Panc1 (cell line): Measurements from ENCODE around the gene RNF115.

Source experiments
- POLR2AphosphoS5 ChIP-seq: IDR thresholded peaks from 2 replicates; pipeline ENCODE4 v1.6.1; 2012; ENCODE audit warnings: mild to moderate bottlenecking, low read depth, low read length, moderate library complexity
- SIN3A ChIP-seq: IDR thresholded peaks from 2 replicates; pipeline ENCODE4 v1.6.1; 2012; ENCODE audit warnings: low read depth, mild to moderate bottlenecking, low read length, moderate library complexity, borderline replicate concordance; ENCODE audit not compliant: insufficient read depth
- TF ChIP-seq, protein P1 (sequence below): fragments of 450-650 bp; IDR thresholded peaks from 2 replicates; pipeline ENCODE4 v1.5.1; 2017; ENCODE audit warnings: mild to moderate bottlenecking
- TF ChIP-seq, protein P2 (sequence below), 2 experiments: IDR thresholded peaks; 2 replicates each; pipeline ENCODE4 v1.6.1; 2011 to 2012; ENCODE audit warnings: low read depth in 2 of 2, control low read depth in 1 of 2, low read length in 1 of 2, mild to moderate bottlenecking in 1 of 2, moderate library complexity in 1 of 2; ENCODE audit not compliant: insufficient read depth in 1 of 2

DNA sequence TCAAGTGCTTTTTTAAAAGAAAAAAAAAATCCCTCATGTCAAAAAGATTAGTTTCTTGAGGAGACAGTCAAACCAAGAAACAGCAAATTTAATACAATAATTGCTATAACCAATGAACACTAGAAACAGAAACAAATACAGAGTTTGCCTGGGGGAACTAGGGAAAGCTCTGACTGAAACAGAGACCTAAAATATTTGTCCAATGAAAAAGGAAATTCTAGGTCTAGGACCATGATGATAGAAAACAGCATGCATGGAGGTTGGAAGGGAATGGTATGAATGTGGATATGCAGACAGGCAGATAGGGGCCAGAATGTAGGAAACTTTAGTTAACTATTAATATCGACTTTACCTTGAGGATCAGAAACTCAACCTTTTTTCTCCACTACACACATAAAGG is 31.4 kb downstream of the RNF115 start:
- TF ChIP-seq, protein P1, sequence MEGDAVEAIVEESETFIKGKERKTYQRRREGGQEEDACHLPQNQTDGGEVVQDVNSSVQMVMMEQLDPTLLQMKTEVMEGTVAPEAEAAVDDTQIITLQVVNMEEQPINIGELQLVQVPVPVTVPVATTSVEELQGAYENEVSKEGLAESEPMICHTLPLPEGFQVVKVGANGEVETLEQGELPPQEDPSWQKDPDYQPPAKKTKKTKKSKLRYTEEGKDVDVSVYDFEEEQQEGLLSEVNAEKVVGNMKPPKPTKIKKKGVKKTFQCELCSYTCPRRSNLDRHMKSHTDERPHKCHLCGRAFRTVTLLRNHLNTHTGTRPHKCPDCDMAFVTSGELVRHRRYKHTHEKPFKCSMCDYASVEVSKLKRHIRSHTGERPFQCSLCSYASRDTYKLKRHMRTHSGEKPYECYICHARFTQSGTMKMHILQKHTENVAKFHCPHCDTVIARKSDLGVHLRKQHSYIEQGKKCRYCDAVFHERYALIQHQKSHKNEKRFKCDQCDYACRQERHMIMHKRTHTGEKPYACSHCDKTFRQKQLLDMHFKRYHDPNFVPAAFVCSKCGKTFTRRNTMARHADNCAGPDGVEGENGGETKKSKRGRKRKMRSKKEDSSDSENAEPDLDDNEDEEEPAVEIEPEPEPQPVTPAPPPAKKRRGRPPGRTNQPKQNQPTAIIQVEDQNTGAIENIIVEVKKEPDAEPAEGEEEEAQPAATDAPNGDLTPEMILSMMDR, result no peak
- TF ChIP-seq POLR2AphosphoS5 (no peak), SIN3A (no peak)
- TF ChIP-seq, protein P2, sequence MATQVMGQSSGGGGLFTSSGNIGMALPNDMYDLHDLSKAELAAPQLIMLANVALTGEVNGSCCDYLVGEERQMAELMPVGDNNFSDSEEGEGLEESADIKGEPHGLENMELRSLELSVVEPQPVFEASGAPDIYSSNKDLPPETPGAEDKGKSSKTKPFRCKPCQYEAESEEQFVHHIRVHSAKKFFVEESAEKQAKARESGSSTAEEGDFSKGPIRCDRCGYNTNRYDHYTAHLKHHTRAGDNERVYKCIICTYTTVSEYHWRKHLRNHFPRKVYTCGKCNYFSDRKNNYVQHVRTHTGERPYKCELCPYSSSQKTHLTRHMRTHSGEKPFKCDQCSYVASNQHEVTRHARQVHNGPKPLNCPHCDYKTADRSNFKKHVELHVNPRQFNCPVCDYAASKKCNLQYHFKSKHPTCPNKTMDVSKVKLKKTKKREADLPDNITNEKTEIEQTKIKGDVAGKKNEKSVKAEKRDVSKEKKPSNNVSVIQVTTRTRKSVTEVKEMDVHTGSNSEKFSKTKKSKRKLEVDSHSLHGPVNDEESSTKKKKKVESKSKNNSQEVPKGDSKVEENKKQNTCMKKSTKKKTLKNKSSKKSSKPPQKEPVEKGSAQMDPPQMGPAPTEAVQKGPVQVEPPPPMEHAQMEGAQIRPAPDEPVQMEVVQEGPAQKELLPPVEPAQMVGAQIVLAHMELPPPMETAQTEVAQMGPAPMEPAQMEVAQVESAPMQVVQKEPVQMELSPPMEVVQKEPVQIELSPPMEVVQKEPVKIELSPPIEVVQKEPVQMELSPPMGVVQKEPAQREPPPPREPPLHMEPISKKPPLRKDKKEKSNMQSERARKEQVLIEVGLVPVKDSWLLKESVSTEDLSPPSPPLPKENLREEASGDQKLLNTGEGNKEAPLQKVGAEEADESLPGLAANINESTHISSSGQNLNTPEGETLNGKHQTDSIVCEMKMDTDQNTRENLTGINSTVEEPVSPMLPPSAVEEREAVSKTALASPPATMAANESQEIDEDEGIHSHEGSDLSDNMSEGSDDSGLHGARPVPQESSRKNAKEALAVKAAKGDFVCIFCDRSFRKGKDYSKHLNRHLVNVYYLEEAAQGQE (IDR thresholded peaks at IDR 0.05; ENCODE audit: insufficient read depth in 1 of 2, low read depth in 2 of 2, low read length in 1 of 2), result no peak
